Fibroblast of the conjunctiva (primary cell): ENCODE results near the gene CSF1R.
"Not testable (repeated sequence)": the region's sequence is repeated elsewhere in the genome, so short reads cannot be mapped to it uniquely, and the experiment has no call there.

Experiments
- DNase-seq: peaks from one replicate; pipeline ENCODE4 v3.0.0-alpha.2; 2010; ENCODE audit warnings: low read depth

The CSF1R gene

DNA sequence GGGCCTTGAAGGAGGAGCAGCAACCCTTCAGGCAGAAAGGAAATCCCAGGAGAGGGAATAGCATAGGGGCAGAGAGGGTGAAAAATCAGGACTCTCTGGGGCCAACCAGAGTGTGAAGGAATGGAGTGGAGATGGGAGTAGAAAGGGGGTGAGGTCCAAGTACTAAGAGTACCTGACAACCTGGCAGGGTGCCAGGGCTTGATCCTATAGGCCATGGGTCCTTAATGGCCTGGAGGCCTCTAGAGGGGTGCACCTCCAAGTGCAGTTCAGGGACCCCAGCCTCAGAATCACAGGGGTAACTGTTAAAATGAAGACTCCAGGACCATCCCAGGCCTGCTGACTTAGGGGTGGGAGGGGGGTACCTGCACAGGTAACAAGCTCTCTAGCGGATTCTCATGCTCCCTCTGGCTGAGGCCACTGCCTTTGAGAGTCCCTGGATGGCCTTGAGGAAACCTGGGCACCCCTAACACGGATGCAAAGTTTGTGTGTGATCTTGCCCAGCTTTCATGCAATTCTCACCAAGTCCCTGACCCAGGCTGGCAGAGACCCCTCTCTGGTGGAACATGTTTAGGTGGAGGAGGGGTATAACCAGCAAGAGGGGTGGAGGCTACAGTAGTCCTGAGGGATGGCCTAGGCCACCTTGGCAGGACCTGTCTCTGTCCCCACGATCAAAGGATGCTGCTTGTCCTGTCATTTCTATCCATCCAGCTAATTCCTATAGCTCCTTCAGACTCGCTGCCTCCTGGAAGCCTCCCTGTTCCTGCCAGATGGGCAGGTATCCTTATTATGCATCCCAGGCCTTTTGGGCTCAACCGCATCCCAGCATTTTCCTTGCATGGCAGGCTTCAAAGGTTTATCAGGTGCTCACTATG is 17.6 kb upstream of the CSF1R start:
- no peak for DNase-seq

DNA sequence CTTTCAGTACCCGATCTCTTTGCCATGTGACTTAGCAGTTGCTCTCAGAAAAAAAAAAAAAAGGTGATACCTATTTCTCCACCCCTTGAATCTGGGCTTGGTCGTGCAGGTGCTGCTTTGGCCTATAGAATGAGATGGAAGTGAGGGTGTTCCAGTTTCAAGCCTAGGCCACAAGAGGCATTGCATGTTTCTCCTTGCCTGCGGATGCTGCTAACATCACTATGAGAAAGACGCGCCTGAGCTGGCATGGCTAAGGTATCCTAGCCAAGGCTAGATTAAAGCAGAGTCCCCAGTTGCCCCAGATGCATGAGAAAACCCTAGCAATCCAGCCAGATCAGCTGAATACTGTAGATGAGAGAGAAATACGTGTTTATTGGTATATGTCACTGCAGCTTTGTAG is 14.7 kb upstream of the CSF1R start:
- DNase-seq = no peak

DNA sequence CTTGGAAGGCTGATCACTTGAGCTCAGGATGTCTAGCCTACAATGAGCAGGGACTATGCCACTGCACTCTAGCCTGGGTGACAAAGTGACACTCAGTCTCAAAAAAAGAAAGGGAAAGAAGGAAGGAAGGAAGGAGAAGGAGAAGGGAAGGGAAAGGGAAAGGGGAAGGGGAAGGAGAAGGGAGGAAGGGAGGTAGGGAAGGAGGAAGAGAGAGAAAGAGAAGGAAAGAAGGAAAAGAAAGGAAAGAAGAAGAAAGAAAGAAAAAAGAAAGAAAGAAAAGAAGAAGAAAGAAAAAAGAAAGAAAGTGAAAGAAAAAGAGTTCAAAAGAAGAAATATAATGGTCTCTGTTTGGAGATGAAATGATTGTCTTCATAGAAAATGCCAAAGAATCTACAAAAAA is 10.8 kb upstream of the CSF1R start:
- no peak for DNase-seq

DNA sequence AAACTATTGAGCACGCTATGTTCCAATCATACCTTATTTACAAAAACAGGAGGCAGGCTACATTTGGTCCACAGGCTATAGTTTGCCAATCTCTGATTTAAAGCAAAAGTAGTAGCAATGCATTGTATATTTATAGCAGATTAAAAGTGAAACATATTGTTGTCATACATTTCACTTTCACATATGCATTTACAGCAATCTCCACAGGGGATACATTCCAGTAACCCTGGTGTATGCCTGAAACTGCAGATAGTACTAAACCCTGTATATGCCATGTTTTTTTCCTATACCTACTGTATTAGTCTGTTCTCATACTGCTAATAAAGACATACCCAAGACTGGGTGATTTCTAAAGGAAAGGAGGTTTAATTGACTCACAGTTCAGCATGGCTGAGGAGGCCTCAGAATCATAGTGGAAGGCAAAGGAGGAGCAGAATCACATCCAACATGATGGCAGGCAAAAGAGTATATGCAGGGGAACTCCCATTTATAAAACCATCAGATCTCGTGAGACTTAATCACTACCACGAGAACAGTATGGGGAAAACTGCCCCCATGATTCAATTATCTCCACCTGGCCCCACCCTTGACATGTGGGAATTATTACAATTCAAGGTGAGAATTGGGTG is 5.9 kb upstream of the CSF1R start:
- no peak for DNase-seq

DNA sequence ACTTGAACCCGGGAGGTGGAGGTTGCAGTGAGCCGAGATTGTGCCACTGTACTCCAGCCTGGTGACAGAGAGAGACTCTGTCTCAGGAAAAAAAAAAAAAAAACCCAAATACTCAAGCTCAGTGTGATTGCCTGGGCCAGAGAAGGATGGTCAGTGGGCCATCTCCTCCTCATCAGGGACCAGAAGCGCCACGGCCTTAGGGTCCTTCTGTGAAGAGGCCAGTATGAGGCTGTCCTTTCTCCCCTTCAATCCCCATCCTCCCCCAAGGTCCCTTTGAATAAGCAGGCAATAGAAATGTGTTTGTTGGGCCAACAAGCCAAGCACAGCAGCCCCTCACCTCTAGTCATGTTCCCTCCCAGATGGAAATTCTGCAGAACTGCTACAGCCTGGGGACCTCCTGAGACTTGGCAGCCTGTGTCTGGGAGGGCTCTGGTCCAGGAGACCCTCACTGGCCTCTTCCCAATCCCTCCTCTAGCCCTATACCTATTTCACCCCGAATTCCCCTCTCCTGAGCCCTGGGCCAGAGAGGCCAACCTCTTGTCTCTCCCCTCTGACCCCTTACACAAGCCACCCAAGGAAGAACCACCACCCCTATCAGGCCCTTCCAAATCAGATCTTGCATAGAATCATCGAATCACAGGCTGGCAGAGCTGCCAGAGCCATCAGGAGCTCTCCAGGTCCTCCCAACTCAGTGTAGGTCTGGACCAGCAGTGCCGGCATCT is 1.0 kb downstream of the CSF1R start:
- DNase-seq = no peak

DNA sequence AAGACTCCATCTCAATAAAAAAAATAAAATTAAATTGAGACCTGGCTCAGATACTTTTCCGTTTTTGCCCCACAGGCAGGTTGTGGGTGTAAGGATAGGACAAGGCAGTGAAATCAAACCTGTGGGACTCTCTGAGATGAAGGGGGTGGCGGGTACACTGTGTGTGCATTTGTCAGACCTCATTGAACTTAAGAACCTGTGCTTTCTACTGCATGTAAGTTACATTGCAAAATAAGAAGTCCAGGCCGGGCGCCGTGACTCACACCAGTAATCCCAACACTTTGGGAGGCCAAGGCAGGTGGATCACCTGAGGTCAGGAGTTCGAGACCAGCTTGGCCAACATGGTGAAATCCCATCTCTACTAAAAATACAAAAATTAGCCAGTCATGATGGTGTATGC is 1.6 kb downstream of the CSF1R start:
- DNase-seq = not testable (repeated sequence)

DNA sequence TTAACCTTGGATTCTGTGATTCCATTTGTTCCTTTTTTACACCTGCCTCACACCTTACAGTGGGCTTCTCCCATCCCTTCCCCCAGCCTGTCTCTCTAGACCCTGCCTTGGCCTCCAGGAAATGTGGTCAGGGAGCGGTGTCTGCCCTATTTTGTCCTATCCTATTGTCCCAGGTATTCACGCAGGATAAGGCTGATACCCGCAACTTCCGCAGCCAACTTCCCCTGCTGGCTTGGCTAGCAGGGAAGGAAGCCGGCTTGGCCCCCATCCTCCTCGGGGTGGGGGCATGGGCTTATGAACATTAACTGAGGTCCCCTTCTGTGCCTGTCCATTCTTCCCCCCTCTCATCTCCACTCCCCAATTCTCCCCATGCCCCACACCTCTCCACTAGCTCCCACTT is 3.5 kb downstream of the CSF1R start:
- DNase-seq = no peak

DNA sequence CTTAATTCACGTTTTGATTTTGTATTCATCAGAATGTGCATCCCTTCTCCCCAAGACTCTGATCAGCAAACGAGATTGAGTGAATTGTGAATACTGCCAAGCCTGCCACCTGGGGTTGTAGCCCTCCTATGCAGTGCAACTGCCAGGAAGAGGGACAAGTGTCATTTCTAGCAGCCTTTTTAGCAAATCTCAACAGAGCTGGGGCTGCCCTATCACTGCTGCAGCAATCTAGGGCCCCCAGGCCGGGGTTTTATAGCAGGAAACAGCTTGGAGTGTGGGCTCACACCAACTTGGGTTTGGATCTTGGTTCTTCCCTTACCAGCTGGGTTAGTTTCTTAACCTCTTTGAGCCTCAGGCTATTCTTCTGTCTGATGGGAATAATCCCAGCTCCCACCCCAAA is 4.0 kb downstream of the CSF1R start:
- DNase-seq = no peak

DNA sequence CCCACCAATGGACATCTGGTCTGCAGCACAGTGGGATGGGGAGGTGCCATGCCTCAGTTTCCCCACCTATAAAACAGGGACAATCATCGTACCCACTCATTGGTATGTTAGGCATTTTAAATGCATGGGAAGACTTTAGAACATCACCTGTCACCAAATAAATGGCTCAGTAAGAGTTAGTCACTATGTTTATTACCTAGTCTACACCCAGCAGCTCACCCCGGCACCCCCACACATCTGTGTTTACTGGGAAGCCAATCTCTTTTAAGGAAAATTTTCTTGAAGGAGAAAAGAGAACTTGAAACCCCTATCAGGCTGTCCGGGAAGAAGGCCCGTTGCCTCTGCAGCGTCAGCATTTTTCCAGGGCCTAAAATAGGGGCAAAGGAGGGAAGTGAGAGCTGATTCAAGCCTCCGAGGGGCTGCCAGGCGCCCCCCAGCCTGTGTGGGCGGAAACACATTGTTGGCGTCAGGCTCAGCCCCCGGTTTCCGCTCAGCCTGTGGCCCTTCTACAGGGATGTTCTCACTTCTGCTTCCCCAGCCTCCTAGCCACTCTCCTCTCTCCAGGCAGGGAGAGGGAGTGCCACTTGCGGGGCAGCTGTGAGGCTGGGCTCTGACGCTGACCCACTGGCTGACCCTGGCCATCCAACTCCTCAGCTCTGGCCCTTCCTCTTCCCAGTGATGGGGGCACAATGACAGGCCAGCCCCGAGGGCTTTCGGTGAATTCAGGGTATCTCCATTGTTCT is 4.6 kb downstream of the CSF1R start:
- no peak for DNase-seq

DNA sequence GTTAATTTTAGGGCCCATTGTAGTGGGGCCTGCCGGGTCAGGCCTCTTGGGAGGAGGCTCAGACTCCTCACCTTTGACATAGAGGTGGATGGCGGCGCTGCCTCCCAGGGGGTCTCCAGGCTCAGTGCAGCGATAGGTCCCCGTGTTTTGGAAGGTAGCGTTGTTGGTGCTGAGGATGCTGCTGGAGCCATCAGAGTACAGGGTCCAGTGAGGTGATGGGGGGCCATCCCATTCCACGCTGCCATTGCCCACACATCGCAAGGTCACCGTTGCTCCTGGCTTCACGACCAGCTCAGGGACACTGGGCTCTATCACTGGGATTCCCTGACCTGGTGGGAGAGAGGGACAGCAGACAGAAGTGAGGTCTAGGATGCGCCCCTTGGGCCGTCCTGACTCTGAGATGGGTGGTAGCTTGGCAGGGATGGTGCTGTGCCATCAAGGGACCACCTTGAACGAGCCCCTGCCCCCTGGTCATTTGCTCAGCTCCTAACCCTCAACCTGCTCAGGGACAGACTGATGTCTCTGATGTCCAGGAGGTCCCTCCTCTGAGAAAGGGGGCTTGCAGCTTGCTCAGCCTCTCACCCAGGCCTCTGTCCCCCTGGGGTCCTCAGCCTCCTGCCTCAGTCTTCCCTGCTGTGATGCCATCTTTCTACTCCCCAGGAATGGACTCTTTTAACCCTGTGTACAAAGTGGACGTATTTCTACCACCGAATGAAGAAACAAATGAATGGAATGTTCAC is 5.5 kb downstream of the CSF1R start:
- no peak for DNase-seq

DNA sequence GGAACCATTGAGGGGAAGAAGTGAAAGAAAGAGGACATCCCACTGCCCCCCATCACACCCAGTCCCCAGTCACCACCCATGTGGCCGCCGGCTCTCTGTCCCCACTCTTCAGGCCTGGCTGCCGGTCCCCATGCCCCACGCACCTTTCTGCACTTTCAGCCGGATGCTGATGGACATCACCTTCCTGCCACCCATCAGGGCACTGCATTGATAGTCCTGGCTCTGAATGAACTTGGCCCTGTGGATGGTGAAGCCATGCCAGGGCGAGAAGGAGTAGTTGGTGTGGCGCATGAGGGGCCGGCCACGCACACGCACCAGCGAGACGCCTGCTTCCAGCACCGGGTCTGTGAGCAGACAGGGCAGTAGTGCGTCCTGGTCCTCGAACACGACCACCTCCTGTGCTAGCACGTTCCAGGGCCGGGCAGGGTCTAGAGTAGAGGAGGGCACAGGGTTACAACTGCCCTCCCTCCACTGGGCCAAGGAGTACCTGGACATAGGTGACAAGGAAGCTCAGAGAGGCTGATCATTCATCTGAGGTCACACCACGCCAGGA is 6.4 kb downstream of the CSF1R start:
- DNase-seq = no peak

DNA sequence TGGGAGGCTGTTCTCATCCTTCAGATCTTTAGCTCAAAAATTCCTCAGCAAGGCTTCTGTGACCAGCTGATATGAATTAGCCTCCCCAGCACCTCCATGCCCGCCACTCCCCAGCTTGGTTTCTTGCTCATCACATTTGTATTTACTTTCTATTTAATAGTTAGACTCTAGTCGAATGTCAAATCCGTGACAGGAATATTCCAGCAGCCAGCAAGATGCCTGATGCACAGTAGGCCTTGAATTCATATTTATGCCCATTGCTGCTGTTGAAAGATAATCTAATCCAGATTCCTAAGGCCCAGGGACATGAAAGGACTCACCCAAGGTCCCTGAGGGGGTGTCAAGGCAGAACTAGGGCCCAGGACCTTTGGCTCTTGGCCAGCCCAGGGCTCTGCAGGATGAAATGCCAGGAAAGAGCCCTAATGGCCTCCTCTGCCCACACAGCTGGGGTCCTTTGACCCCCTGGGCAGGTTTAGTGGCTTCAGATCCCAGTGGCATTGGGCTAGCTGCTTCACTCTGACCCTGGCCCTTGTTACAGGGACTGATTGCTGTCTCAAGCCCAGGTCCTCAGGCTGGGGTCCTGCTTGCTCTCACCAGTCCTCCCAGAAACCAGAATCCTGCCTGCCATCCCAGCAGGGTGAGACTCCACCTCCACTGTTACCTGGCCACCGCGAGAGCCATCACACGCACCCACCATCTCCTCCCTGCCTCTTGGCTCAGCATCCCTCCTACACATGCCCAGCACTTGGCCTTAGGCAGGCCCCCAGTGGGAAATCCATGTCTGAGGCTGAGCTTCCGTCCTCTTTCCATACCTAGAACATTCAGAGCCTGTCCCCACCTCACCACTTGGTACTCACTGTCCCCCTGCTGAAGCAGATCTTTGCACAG is 7.3 kb downstream of the CSF1R start:
- no peak for DNase-seq

DNA sequence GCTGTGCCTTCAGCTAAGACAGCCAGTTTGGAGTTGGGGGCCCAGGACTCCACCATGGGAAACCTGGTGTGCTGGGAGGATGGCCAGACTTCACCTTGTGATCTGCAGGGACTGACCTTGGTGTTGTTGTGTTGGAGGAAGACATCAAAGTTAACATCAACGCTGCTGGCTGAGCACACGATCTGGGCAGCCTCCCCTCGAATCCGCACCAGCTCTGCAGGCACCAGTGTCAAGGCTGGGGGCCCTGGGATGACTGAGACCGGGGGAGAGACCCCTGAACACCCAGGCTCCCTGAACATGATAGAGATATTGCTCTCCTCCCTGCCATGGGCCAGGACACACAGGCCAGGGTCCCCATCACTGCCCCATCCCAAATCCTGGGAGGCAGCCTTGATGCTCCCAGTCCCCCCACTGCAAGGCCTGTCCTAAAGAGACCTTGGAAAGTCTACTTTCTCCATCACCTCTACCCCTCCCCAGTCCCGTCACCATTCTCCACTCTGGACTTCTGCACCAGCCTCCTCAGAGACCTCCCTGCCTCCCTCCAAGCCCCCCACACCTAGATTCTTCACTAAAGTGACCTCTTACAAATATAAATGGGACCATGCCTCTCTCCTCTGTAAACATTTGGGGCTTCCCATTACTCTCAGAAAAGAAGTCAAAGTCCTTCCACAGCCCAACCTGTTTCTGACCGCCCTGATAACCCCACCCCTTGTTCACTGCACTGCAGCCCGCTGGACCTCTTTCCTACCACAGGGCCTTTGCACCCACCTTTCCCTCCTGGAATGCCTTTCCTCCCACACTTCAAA is 8.2 kb downstream of the CSF1R start:
- no peak for DNase-seq

DNA sequence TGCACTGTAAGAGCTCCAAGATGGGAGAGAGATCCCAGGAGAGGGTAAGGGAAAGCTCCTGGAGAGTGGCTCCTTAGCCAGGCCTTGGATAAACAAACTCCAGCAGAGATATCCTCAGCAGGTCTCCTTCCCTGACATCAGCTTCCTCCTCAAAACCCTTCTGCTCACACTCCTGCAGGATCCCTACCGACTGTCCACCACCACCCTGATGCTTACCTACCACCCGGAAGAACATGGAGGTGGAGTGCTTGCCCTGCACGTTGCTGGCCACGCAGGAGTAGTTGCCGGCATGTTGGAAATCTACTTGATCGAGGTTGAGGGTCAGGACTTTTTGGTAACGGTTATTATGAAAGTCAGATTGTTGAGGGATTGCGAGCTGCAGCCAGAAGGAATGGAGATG is 9.3 kb downstream of the CSF1R start:
- DNase-seq = no peak

DNA sequence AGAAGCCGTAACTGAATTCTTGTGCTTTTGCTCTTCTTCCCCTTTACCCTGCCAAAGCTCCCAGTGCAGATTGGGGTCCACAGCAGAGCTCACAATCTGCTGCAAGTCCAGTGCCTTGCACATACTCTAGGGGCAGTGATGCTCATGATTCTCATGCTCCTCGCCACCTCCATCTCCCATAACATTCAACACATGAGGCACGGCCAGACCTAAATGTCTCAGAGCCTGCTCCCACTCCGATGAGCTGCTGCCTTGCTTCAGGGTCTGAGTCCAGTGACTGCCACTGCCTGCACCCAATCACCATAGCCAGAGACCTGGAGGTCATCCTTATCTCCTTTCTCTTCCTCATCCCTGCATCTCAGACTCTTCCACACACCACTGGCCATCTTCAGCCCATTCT is 10.5 kb downstream of the CSF1R start:
- DNase-seq = no peak

DNA sequence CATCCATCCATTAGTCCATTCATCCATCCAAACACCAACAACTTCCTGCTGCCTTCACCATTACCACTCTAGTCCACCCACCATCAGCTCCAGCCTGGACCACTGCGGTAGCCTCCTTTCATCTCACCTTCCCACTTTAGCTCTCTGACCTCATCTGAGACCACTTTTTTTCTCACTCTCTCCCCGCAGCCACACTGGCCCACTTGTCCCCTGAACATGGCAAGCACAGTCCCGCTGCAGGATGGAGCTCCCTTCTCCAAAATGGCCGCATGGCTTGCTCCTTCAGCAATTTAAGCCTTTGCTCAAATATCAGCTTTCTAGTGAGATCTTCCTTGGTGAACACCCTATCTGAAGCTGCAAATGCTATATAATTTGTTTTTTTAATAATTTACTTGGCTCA is 11.1 kb downstream of the CSF1R start:
- DNase-seq = no peak

DNA sequence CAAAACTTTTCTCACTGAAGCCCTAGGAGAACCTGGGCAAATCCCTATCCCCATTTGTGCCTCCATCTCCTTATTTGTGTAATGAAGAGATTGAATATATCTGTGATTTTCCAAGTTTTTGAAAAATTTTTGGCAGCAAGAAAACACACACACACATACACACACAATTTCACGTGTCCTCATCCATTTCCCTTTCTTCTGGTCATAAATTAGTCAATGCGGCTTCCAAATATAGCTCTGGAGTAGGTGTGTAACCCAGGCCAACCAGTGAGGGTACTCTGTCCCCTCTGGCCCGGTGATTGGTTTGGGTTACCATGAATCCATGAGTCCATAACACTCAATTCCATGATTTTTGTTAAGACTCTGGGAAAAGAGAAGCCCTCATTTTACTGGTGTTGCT is 12.7 kb downstream of the CSF1R start:
- DNase-seq = no peak

DNA sequence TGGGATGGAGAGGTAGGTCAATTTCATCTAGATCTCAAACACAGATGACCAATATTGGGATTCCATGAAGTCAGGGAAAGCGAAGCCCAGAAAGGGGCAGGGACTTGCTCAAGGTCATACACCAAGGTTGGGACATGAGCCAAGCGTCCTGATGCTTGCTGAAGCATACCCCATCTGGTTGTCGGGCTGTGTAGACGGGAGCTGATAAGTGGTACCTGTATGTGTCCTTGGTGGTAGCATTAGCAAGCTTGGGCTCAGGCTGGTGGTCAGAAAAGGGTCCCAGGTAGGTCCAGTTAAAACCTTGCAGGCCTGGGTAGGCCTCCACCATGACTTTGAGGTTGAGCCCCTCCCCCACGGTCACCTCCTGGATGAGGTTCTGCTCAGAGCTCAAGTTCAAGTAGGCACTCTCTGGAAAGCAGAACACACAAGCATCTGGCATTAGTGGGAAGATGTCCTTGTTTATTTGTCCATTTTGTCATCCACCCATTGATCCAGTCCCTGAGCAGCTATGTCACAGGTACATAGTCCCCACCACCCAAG is 13.2 kb downstream of the CSF1R start:
- DNase-seq = no peak

DNA sequence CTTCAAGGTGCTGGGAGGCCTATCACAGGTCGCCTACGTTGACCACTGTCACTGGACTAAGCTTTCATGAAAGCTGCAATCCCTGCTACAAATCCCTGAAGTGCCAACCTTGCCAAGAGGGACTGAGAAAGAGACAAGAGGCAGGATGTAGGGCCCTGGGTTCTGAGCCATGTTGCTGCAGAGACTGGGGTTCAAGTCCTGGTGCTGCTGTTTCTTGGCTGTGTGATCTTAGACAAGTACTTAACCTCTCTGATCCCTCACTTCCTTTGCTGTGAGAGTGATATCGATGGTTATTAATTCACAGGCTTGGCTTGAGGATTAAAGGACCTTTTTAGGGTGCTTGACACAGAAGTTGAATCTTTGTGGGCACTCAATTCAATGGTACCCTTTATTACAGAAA is 15.5 kb downstream of the CSF1R start:
- no peak for DNase-seq
